NCI-H2029 treated with DMSO at 0.1 percent for 48 hours (cell line): ENCODE measurements around the gene WASHC3.

Experiments used
- DNase-seq: peaks from one replicate; lab custom pipeline; 2025; lab: John Stamatoyannopoulos, UW

Gene WASHC3

DNA sequence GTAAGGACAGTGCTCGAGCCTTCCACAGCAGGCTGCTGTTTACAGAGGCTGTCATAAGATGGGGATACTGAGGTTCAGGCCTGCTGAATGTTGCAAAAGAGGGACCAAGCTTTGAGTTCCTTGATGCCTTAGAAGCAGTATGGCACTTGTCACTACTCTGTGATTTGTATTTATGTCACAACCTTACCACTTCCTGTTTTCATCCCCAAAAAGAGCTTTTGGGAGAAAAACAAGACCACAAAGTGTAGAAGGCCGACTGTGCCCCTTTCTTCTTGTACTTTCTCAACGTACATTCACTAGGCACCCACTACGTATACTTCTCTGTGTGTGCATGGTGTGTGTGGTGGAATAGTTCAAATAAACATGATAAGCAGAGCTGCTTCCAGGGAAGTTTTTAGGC, 94.3 kb downstream of the WASHC3 start:
- DNase-seq, result no peak

DNA sequence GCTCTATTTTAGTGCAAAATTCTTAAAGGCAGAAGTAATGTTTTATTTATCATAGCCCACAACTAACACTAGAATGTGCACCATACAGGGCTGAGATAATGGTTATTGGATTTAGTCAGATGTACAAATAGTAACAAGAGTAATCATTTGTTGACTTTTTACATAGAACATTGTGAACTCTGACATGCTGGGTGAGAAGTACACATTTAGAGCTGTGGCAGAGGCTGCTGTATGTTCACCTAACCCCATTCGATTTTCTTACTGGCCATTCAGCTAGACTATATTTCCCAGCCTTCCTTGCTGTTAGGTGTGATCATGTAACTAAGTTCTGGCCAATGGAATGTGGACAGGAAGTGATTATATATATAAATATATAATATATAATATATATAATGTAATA, 95.3 kb downstream of the WASHC3 start:
- DNase-seq, result no peak

DNA sequence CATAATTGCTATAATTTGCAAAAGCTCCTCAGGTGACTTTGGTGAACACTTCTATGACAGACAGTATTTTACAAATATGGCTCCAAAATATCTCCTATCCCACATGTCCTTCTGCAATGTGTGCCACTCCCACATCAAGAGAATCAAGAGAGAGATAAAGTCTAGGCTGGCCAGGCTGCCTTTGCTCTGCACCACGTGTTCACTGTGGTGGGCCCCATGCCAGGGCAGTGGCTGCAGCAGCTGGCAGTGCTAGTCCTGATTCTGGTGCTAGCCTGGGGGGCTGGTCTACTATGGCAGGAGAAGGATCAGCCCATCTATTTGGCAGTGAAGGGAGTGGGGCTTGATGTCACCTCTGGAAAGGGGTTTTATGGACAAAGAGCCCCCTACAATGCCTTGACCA, 98.1 kb downstream of the WASHC3 start:
- DNase-seq, result no peak
